Rectal smooth muscle tissue (tissue), 1 donor: ENCODE measurements around the gene ATXN7L1.
"Not testable (repeated sequence)": the region's sequence is repeated elsewhere in the genome, so short reads cannot be mapped to it uniquely, and the experiment has no call there.

Experiments
- H3K27ac ChIP-seq: one replicate; pipeline ENCODE4 v1.7.0; 2013; ENCODE audit warnings: low read depth, low read length, inconsistent platforms
- H3K27me3 ChIP-seq: one replicate; pipeline ENCODE4 v1.7.0; 2013; ENCODE audit warnings: low read length; ENCODE audit not compliant: control insufficient read depth, insufficient read depth
- H3K36me3 ChIP-seq: one replicate; pipeline ENCODE4 v1.7.0; 2013; ENCODE audit warnings: low read length; ENCODE audit not compliant: control insufficient read depth, insufficient read depth
- H3K4me1 ChIP-seq: one replicate; pipeline ENCODE4 v1.7.0; 2013; ENCODE audit warnings: low read length; ENCODE audit not compliant: control insufficient read depth, insufficient read depth
- H3K4me3 ChIP-seq: one replicate; pipeline ENCODE4 v1.7.0; 2013; ENCODE audit warnings: low read length
- H3K9ac ChIP-seq: one replicate; pipeline ENCODE4 v1.7.0; 2013; ENCODE audit warnings: low read length

ATXN7L1 gene

DNA sequence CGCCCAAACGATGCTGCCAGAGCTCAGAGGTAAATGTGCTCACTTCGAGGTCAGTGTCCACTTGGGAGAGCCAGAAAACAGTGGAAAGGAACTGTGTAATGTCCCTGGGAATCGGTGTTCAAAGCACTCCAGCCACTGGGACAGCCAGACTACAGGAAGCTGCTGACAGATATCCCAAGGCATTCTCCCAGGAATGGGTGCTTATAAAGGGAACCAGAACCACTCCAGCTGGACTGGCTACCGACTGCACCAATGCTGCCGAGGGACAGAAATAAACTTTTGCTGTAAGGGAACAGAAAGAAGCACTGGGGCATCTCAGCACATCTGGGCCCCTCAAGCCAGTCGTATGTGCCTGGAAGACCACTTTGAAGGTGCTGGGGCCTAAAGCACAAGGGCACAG, 76.7 kb downstream of the ATXN7L1 start:
- no peak overlapping the region for H3K9ac ChIP-seq
- no peaks in the 10 kb centered on the region for H3K36me3 ChIP-seq
- peaks cover 21% of the 10 kb centered on the region for H3K4me1 ChIP-seq
- H3K4me3 ChIP-seq = no peak overlapping the region
- H3K27ac ChIP-seq = peak overlapping the region; percentile 75
- H3K27me3 ChIP-seq = no peaks in the 10 kb centered on the region

DNA sequence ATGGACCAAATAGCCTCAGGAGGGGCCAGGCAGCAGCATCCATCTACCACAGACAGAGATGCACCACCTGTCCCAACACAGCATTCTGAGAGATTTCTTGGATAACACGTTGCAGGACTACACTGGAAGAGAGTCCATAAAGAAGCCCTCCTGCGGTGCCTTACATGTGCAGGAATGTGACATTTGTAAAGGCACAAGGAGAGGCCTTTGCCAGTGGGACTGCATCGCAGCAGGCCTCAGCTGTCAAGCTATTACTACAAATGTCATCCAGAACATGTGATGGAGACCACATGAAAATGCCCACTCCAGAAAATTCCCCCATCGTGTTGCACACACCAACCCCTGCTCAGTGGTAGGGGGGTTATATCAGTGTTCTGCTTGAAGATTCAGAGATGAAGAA, 77.4 kb downstream of the ATXN7L1 start:
- Histone ChIP-seq H3K4me3 (no peak overlapping the region), H3K4me1 (peaks cover 21% of the 10 kb centered on the region), H3K9ac (no peak overlapping the region), H3K27me3 (no peaks in the 10 kb centered on the region), H3K27ac (no peak overlapping the region), H3K36me3 (no peaks in the 10 kb centered on the region)

DNA sequence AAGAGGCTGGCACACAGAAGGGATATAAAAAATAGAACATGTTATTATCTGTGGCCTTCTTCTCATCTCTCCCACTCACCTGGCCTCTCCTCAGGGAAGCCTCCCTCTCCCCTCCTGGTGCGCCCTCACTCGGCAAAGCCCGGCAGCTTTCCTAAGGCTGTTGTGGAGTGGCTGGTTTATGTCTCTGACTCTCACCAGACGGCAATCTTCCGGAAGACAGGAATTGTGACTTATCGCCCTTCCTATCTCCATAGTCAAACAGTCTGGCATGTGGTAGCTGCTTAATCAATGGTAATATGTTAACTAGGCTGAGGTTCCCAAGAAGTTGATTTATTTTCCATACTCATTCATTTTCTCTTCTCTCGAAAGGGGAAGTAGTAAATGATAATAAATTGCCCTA, 78.7 kb downstream of the ATXN7L1 start:
- Histone ChIP-seq H3K27ac (peak overlapping the region; percentile 59), H3K4me1 (peaks cover 19% of the 10 kb centered on the region), H3K9ac (no peak overlapping the region), H3K4me3 (no peak overlapping the region), H3K27me3 (no peaks in the 10 kb centered on the region), H3K36me3 (no peaks in the 10 kb centered on the region)

GRCh38 chr7:105796365-105796764, 80.0 kb downstream of the ATXN7L1 start:
- Histone ChIP-seq H3K4me1 (peaks cover 18% of the 10 kb centered on the region), H3K36me3 (no peaks in the 10 kb centered on the region), H3K9ac (no peak overlapping the region), H3K4me3 (no peak overlapping the region), H3K27me3 (no peaks in the 10 kb centered on the region), H3K27ac (peak overlapping the region; percentile 59)

GRCh38 chr7:105794741-105795729, 81.4 kb downstream of the ATXN7L1 start:
- Histone ChIP-seq H3K4me1 (peaks cover 12% of the 10 kb centered on the region), H3K4me3 (no peak overlapping the region), H3K36me3 (no peaks in the 10 kb centered on the region), H3K9ac (no peak overlapping the region), H3K27me3 (no peaks in the 10 kb centered on the region), H3K27ac (peak overlapping the region; percentile 87)

DNA sequence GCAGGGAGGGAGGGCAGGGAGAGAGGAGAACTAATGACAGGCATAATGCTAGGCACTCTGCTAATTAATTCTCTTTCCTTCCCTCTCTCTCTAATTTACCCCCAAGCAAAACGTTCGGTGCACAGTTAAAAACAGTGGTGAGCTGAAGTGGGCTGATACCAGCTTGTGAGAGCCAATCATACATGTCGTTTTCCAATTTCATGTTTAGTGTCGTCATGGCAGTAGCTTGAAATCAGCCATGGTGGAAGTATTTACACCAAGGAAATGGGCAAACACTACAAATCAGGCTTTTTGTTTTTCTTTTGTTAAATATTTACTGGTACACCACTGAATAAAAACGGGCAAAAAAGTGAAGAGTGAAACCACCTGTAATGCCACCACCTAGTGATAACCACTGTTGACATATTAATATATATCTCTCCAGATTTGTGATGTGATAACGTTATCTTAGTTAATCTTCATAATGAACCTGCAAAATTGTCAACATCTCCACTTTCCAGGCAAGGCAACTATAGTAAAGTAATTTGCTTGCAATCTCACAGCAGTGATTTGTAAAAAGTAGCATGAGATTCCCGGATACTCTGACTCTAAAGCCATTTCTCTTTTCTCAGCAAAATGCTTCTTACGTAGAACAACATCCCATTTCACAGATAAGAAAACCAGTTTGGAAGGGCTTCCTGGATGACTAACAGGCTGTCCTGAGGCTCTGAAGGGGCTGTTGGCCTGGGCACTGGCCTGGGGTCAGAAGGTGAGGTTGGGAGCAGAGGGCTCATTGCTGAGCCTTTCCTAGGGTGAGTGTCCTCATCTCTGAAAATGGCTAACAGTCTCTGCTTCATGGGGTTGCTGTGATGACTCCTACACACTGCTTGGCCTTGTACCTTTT, 83.7 kb downstream of the ATXN7L1 start:
- Histone ChIP-seq H3K36me3 (no peaks in the 10 kb centered on the region), H3K27me3 (no peaks in the 10 kb centered on the region), H3K4me1 (peaks cover 4% of the 10 kb centered on the region), H3K9ac (no peak overlapping the region), H3K27ac (no peak overlapping the region), H3K4me3 (no peak overlapping the region)

GRCh38 chr7:105791926-105792325, 84.5 kb downstream of the ATXN7L1 start:
- Histone ChIP-seq H3K4me3 (no peak overlapping the region), H3K27ac (no peak overlapping the region), H3K9ac (no peak overlapping the region), H3K27me3 (no peaks in the 10 kb centered on the region), H3K36me3 (no peaks in the 10 kb centered on the region), H3K4me1 (peaks cover 4% of the 10 kb centered on the region)

GRCh38 chr7:105790996-105791395, 85.4 kb downstream of the ATXN7L1 start:
- H3K27me3 ChIP-seq = no peaks in the 10 kb centered on the region
- H3K4me3 ChIP-seq = no peak overlapping the region
- H3K36me3 ChIP-seq = no peaks in the 10 kb centered on the region
- no peak overlapping the region for H3K27ac ChIP-seq
- no peak overlapping the region for H3K9ac ChIP-seq
- peaks cover 4% of the 10 kb centered on the region for H3K4me1 ChIP-seq

DNA sequence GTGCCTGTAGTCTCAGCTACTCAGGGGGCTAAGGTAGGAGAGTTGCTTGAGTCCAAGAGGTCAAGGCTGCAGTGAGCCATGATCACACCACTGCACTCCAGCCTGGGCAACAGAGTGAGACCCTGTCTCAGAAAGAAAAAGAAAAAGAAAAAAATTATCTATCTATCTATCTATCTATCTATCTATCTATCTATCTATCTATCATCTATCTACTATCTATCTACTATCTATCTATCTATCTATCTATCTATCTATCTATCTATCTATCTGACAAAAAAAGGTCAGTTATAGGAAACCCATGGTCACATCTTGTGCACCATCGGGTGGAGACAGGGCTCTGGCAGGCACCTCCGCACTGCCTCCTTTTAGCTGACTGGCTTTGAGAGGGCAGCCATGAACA, 85.9 kb downstream of the ATXN7L1 start:
- H3K9ac ChIP-seq, H3K4me1 ChIP-seq, H3K36me3 ChIP-seq, H3K4me3 ChIP-seq, H3K27me3 ChIP-seq, H3K27ac ChIP-seq: not testable (repeated sequence)

- Histone ChIP-seq H3K27me3 (no peaks in the 10 kb centered on the region), H3K9ac (no peak overlapping the region), H3K27ac (no peak overlapping the region), H3K4me1 (no peaks in the 10 kb centered on the region), H3K36me3 (no peaks in the 10 kb centered on the region), H3K4me3 (no peak overlapping the region)
These were observed 87.5 kb downstream of the ATXN7L1 start for GRCh38 chr7:105788816-105789349.

GRCh38 chr7:105788356-105788755, 88.0 kb downstream of the ATXN7L1 start:
- H3K36me3 ChIP-seq = no peaks in the 10 kb centered on the region
- H3K27me3 ChIP-seq = no peaks in the 10 kb centered on the region
- no peaks in the 10 kb centered on the region for H3K4me1 ChIP-seq
- no peak overlapping the region for H3K4me3 ChIP-seq
- H3K9ac ChIP-seq = no peak overlapping the region
- H3K27ac ChIP-seq = no peak overlapping the region

DNA sequence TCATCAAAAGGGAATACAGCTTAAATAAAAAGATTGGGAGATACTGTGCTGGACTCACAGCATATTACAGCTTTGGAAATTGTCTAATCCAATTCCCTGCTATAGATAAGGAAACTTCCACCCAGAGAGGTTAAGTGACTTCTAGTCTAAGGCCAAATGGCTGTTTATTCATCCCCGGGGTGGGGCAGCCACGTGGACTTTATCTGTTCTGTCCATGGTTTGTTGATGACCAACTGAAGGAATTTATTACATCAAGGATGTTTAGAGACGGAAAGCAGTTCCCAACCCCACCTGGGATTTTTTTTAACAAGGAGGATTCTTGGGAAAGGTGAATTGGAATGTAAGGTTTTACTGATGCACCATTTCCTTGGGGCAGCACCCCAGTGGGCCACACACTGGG, 88.6 kb downstream of the ATXN7L1 start:
- no peak overlapping the region for H3K9ac ChIP-seq
- no peaks in the 10 kb centered on the region for H3K4me1 ChIP-seq
- no peak overlapping the region for H3K27ac ChIP-seq
- H3K27me3 ChIP-seq = no peaks in the 10 kb centered on the region
- H3K4me3 ChIP-seq = no peak overlapping the region
- no peaks in the 10 kb centered on the region for H3K36me3 ChIP-seq
